Measurements from ENCODE around the gene DEAF1.

The DEAF1 gene

DNA sequence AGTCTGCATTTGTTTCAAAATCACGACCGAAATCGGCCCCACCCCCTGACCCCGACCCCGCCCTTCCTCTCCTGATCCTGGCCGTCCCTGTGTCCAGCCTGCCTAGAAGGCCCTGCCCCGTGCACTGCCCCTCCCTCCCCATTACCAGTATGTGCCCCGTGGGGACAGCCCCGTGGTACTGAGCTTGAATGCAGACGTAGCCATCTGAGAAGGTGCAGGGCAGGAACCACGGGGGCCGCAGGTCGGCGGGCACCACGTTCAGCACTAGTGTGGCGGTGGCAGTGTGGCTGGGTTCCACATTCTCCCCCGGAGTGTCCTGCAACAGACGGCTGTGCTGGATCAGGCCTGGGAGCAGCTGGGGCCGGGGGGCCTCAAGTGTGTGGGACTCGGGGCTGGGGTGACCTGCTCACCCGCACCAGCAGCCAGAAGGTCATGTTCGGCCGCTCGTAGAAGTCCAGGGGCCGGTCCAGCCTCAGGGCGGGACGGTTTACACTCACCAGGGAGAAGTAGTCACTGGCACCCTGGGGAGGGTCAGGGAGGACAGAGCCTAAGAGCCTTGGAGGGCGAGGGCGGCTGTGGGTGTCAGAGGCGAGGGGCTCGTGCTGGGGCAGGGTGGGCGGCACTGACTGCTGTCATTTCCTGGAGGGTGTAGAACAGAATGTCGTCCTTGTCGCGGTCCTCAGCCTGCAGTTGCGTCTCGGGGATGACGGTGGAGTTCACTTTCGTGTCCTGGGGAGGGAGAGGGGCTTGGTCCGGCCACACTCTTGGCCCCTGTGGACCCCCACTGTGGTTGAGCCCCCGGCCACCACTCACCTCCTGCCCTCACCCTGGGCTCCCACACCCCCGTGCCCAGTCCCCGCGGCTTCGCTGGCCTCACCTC lies 73.8 kb downstream of the DEAF1 start:
- DNase-seq = no peak

DNA sequence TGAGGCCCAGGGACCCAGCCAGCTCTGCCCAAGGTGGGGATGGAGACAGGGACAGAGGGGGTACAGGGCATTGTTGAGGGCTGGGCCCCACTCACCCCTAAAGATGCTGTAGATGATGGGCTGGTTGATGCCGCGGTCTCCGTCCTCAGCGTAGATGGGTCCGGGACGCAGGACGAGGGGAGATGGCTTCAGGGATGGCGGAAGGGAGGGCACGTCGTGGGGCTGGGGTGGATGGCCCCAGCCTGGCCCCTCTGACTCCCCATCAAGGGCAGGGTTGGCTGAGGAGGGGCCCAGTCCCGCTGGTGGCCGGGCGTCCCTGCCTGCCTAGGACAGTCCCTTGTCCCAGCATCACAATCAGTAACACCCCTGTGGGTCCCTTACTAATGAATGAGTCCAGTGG lies 74.8 kb downstream of the DEAF1 start:
- DNase-seq = no peak

DNA sequence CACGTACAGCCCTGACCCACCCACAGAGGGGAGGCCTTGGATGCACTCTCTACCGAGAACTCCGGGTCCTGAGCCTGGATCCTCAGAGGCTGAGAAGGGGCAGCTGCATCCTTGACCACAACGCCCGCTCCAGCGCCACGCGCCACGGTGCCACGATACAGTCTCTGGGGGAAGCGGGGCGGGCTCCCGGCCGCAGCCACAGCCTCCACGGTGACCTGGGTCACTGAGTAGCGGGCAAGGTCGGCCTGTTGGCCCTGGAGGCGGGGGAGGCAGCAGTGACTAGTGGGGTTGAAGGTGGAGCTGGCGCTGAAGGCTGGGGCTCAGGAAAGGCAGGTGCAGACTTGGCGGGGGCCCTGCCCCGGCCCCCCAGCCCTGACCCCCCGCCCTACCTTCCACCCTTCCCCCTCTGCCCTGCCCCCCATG lies 75.4 kb downstream of the DEAF1 start:
- DNase-seq = no peak

DNA sequence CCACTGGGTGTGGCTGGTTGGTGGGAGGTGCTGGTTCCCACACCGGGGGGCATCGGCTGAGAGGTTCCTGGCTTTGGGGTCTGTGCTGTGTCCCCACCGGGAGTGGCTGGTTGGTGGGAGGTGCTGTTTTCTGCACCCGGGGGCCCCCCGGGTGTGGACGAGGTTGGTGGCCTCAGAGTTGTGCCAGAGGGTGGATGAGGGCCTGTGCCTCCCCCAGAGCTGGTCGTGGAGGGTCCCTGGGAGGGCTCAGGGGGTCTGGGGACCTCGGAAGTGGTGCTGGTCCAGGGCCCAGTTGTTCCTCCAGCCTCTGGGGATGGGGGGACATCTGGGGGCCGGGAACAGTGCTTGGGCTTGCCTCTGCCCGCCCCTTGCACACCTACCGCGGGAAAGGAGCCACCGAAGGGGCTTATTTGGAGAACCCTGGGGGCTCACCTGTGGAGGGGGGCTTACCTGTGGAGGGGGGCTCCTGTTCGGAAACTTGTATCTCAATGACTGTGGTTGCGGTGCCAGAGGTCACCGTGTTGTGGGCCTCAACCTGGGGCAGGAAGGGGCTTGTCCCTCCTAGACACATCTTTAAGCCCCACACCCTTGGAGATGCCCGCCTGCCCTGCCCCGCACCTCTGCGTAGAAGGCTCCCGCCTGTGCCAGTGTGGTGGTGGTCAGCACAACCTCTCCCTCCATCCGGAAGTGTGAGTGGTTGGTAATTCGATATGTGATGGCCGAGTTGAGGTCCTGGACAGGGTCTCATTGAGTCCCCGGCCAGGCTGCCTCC lies 76.0 kb downstream of the DEAF1 start:
- DNase-seq = no peak

DNA sequence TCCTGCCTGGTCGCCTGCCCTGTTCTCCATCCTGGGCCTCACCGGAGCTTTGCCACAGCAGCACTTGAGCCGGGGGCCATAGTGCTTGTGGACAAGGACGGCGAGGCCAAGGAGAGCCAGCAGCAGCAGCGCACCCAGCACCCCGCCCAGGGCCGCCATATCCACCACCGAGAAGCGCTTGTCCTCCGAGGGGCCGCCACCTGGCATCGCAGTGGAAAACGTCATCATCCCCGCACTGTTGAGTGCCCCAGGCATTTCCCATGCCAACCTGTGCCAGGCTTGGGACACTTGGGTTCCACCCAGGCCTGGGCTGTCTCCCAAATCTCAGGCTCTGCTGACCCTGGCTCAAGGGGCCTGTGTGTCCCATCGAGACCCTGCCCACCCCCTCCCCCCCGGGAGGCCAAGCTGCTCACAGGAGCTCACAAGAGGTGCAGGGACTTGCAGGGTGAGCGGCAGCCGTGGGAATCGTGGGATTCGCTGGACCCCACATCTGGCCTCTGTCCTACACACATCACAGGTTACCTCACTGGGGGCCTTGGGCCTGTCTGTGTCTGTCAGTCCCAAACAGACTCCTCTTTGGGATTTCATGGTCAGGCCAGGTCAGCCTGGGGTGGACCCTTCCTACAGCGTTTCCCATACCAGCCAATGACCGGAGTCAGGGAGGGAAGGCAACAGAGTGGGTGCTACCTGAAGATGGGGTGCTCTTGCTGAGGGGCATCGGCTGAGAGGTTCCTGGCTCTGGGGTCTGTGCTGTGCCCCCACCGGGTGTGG lies 76.9 kb downstream of the DEAF1 start:
- DNase-seq = no peak

DNA sequence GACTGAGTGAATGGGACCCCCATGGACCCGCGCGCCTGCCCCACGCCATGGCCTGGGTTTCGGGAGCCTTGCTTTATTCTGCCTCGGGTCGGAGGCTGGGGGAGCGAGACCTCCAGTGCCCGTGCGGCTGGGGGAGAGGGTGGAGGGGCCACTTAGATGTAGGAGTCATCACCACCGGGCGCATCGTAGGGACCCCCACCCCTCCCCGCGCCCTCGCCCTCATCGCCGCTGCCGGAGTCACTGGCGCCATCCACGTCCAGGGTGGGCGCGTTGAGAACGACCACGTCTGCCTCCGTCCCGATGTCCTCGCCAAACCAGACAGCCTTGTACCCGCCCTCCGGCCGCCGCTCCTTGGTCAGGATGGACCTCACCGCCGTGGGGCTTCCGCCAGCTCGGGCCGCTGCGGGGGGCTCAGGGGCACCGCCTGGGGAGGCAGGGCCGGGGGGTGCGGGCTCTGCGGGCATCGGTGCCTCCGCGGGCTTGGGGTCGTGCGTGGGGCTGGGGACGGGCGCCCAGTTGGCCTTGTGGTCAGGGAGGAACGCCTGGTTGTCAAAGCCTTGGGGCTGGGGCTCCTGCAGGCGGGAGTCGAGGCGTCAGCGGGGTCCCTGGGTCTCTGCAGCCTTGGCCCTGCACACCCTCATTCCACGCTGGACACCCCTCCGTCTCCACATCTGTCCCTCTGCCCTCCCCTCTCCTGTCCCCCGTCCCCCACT lies 77.7 kb downstream of the DEAF1 start:
- no peak for DNase-seq

DNA sequence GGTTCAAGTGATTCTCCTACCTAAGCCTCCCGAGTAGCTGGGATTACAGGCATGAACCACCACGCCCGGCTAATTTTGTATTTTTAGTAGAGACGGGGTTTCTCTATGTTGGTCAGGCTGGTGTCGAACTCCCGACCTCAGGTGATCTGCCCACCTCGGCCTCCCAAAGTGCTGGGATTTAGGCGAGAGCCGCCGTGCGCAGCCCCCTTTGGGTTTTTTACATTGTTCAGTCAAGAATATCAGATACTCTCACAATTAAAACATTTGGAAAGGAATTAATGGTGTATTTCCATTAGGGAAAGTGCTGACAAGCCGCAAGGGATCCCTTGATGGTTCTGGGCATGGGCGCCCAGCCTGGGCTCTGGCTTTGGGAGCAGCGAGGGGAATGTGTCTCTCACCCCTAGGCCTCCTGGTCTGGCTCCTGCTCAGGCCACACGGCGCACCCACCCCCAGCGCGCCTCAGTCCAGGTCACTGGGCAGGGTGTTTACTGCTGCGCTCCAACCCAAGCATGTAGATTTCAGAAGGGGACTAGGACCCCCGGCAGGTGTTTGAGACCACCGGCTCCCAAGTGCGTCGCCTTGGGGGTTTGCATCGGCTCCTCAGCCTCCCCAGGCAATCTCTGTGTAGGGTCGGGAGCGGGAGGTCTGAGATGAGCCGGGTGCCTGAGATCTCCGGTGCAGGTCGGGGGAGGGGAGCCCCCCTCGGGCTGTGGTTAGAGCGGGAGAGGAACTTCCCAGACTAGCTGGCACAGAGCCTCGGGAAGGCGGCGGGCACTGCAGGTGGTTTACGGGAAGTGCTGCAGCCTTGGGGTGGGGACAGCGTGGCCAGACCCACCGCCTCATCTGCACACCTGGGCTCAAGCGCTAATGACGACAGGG lies 78.5 kb downstream of the DEAF1 start:
- no peak for DNase-seq

DNA sequence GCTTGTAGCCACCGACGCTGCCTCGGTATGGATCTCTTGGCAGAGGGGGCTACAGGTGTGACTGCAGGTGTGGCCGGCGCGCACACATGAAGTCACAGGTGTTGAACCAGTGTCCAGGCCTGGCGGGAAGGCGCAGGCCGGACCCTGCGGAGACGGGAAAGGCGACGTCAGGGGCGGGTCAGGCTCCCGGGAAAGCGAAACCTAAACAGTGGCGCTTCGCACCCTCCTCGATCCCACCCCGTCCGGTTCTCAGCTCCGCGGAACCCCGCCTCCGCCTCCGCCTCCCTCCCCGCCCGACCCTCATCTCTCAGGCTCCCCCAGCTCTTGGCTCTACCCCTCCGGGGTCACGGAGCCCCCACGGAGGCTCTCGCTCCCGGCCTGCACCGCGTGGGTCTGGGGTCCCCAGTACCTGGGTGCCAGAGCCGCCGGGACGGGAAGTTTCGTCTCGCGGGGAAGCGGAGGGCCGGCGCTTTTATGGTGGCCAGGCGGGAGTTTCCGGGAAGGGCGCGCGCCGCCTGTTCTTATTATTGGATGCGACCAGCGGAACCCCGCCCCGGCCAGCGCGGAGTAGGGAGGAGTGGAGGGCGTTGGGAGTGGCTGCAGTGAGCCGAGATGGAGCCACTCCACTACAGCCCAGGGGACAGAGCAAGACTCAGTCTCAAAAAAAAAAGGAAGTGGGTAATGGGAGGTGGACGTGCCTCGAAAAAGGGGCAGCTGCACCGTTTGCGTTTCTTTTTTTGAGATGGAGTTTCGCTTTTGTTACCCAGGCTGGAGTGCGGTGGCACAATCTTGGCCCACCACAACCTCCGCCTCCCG lies 79.3 kb downstream of the DEAF1 start, which contains the start of gene IRF7:
IRF7 (minus strand) TSS at position 447 of the 816 bp plus-strand sequence. CDS start 586 bp downstream, outside the sequence.
- DNase-seq = peak; percentile 90

DNA sequence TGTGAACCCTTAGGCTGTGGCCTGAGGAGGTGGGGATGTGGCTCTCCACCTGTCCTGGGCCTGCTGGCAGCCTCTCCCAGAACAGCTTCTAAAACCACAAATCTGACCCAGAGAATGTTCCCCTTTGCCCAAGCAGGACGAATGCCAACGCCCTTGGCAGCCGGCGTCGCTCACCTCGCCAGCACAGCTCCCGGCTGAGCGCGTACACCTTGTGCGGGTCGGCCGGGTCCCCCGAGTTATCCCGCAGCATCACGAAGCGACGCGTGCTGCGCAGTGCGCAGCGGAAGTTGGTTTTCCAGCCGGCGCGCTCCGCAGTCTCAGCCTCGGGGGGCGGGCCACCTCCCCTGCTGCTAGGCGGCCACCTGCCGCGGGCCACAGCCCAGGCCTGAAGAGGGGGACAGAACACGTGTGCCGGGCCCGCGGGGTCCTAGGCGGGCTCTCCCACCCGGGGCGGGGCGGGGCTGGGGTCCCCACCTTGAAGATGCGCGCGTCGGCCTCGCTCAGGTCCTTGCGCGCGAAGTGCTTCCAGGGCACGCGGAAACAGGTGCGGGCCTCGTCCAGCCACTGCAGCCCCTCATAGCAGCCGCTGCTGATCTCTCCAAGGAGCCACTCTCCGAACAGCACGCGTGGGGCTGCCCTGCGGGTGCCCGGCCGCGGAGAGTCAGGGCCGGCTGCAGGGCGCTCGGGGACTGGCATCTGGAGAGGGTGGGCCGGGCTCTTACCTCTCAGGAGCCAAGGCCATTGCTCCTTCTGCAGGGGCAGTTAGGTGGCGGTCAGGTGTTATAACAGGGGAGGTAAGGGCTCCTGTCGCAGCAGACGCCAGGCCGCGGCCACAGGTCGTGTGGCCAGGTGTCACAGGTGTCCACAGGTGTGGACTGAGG lies 80.2 kb downstream of the DEAF1 start:
- no peak for DNase-seq

DNA sequence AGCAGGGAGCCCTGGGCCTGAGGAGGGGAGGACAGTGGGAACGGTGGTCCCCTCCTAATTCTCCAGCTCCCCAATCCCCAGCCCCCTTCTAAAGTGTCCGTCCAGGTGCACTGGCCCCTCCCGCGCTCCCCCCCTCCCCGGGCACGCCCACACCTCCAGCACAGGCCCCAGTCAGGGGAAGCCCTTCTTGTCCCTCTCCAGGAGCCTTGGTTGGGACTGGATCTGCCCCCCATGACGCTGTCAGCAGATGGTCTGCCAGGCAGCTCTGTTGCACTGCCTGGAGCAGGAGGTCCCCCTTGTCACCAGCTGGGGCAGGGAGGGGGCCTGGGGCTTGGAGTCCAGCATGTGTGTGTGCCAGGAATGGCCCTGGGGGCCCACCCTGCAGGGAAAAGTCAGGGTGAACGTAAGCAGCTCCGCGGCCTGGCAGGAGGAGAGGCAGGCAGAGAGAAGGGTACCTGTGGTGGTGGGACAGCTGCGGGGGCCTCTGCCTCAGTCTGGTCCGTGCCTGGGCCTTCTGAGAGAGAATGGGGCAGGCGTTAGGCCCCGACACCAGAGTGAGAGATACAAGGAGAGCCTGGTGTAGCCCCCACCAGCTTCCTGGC lies 80.9 kb downstream of the DEAF1 start:
- no peak for DNase-seq

DNA sequence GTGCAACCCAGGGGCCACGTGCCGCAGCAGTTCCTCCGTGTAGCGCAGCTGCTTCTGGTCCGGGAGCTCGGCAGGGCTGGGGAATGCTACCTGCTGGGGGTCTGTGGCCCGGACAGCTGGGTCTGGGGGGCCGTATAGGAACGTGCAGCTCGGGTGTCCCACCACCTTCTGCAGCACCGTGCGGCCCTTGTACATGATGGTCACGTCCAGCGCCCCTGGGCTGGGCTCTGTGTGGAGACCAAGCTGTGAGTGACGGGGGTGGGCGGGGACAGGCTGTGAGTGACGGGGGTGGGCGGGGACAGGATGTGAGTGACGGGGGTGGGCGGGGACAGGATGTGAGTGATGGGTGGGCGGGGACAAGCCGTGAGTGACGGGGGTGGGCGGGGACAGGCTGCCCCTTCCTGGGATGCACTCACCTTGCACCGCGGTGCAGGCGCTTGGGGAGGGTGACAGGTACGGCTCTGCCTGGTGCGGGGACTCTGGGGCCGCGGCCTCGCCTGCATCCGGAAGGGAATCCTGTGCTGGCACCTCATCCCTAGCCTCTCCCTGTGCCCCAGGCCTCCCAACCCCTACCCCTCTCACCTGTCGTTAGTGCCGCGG lies 81.6 kb downstream of the DEAF1 start:
- DNase-seq = peak; percentile 41

DNA sequence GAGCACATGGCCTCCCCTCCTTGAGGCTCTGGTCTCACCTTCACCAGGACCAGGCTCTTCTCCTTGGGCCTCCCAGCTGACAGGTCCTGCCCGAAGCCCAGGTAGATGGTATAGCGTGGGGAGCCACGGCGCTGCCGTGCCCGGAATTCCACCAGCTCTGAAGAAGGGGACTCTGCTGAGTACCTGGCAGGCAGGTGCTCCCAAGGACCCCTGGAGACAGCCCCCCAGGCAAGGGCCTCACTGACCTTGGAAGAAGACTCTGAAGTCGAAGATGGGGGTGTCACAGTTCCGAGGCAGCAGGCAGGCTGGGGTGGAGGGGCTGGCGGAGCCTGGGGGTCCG lies 82.1 kb downstream of the DEAF1 start:
- no peak for DNase-seq

DNA sequence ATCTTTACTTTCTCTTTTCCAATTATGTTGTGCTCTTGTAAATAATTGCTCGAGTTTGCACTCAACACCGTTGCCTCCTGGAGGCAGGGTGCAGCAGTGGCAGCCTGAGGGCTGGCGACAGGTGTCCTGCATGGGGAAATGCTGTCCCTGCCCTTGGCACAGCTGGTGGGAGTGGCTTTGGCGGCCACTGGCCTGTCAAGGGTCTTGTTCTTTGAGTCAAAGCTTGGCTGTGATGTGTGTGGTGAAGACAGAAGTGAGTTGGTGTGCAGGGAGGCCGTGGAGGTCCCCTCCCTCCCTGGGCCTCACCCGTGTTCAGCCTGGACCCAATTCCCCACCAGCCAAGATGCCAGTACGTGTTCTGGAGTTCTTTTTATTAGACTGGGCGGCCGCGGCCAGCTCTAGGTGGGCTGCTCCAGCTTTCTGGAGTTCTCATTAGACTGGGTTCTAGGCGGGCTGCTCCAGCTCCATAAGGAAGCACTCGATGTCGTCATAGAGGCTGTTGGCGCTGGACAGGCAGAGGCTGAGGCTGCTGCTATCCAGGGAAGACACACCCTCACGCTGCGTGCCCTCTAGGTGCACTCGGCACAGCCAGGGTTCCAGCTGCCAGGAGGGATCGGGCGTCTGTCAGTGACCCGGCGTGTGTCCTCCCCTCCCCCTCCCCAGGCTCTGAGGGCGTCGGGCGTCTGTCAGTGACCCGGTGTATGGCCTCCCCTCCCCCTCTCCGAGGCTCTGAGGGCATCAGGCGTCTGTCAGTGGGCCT lies 82.6 kb downstream of the DEAF1 start:
- DNase-seq = no peak

DNA sequence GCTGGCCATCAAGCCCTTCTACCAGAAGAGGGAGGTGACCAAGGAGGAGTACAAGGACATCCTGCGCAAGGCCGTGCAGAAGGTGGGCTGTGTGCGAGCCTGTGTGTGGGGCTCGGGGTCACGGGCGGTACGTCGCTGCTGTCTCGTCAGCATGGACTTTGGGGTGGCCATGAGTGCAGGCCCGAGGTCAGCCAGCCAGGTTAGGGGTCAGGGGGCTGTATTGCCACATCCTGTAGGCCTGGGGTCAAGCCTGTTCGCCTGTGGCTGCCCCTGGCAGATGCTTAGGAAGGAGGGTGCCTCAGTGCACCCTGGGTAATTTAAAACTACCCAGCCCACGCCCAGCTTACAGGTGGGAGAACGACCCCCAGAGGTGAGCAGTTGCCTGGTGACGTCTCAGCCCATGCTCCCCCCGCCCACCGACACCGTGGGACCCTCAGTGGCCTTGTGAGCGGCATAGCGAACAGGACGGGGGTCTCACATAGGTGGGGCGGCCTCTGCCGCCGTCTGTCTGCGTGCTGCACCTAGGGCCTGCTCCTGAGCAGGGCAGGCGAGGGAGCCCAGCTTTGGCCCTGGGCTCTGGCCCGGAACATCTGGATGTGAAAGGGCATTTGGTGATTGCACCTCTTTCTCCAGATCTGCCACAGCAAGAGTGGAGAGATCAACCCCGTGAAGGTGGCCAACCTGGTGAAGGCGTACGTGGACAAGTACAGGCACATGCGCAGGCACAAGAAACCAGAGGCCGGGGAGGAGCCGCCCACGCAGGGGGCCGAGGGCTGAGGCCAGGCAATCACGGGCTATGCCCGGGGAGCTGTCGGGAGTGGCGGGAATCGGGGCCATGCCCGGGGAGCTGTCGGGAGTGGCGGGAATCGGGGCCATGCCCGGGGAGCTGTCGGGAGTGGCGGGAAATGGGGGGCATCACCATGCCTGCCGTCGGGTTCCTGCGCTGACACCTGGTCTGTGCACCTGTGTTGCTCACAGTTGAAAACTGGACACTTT lies 83.7 kb downstream of the DEAF1 start:
- DNase-seq = no peak

DNA sequence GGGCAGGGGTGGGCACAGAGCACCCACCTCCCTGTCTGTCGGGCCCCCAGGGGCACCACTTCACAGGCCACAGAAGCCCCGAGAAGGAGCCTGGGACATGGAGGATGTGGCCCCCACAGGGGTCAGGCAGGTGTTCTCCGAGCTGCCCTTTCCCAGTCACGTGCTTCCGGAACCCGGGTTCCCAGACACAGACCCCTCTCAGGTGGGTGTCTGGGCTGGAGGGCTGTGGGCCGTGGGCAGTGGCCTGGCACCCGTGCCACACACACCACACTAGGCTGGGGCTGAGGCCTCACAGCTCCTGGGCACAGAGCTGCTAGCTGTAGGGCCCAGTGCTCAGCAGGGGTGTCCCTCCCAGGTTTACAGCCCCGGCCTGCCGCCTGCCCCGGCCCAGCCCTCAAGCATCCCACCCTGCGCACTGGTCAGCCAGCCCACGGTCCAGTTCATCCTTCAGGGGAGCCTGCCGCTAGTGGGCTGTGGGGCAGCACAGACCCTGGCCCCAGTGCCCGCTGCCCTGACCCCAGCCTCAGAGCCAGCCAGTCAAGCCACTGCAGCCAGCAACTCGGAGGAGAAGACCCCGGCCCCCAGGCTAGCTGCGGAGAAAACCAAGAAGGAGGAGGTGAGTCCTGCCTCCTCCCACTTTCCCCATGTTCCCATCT lies 84.7 kb downstream of the DEAF1 start:
- no peak for DNase-seq

DNA sequence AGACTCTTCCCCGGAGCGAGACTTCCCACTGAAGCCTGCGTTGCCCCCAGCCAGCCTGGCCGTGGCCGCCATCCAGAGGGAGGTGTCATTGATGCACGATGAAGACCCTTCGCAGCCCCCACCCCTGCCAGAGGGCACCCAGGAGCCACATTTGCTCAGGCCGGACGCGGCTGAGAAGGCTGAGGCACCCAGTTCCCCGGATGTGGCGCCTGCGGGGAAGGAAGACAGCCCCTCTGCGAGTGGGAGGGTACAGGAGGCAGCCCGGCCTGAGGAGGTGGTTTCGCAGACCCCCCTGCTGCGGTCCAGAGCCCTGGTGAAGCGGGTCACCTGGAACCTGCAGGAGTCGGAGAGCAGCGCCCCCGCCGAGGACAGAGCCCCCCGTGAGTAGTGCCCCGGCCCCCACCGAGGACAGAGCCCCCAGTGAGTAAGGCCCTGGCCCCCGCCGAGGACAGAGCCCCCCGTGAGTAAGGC lies 85.6 kb downstream of the DEAF1 start:
- no peak for DNase-seq

Measured in fibroblast of skin of right quadriceps (primary cell).